HUES6 (cell line): ENCODE data around the gene TBATA.

Experiments
- H3K27ac ChIP-seq: 2 replicates; pipeline ENCODE4 v1.7.0; 2013; ENCODE audit warnings: low read depth, mild to moderate bottlenecking, low read length, inconsistent platforms
- H3K27me3 ChIP-seq: 2 replicates; pipeline ENCODE4 v1.6.1; 2013; ENCODE audit warnings: low read length; ENCODE audit not compliant: control insufficient read depth, insufficient read depth
- H3K36me3 ChIP-seq: 2 replicates; pipeline ENCODE4 v1.6.1; 2013; ENCODE audit warnings: low read length; ENCODE audit not compliant: control insufficient read depth, insufficient read depth
- H3K4me1 ChIP-seq: 2 replicates; pipeline ENCODE4 v1.6.1; 2013; ENCODE audit warnings: low read length; ENCODE audit not compliant: control insufficient read depth, insufficient read depth
- H3K4me3 ChIP-seq: 2 replicates; pipeline ENCODE4 v1.5.1; 2013; ENCODE audit warnings: low read depth, low read length
- H3K9ac ChIP-seq: one replicate; pipeline ENCODE4 v1.6.1; 2013; ENCODE audit warnings: mild to moderate bottlenecking, low read length
- H3K9me3 ChIP-seq: 2 replicates; pipeline ENCODE4 v1.6.1; 2013; ENCODE audit warnings: low read depth, low read length; ENCODE audit not compliant: control insufficient read depth, insufficient read depth

Gene TBATA

GRCh38 chr10:70784471-70784870 lies 706 bp downstream of the TBATA start:
- Histone ChIP-seq H3K9me3 (no peaks in the 10 kb centered on the region), H3K4me3 (no peak overlapping the region), H3K9ac (no peak overlapping the region), H3K27me3 (0 out of 2 replicates have a peak, but pooled peaks cover 2% of the 10 kb centered on the region), H3K27ac (no peak overlapping the region), H3K36me3 (no peaks in the 10 kb centered on the region), H3K4me1 (no peaks in the 10 kb centered on the region)

DNA sequence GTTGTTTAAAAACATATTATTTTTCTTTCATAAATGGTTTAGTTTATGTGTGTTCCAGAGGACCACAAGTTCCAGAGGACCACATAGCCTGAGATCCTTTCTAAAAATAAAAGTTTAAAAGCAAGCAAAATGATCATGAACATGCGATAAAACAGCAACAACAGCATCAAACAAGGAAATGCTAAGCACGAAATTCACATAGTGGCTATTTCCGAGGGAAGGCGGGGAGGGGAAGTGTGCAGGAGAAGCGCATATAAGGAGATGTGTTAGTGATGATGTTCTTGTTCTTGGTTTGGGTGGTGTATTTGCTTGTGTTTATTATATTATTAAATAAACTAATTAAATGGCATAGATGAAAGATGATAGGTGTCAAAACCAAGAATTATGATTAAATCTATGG lies 1.2 kb downstream of the TBATA start:
- Histone ChIP-seq H3K36me3 (no peaks in the 10 kb centered on the region), H3K4me1 (no peaks in the 10 kb centered on the region), H3K27me3 (0 out of 2 replicates have a peak, but pooled peaks cover 2% of the 10 kb centered on the region), H3K9ac (no peak overlapping the region), H3K4me3 (no peak overlapping the region), H3K27ac (no peak overlapping the region), H3K9me3 (no peaks in the 10 kb centered on the region)

DNA sequence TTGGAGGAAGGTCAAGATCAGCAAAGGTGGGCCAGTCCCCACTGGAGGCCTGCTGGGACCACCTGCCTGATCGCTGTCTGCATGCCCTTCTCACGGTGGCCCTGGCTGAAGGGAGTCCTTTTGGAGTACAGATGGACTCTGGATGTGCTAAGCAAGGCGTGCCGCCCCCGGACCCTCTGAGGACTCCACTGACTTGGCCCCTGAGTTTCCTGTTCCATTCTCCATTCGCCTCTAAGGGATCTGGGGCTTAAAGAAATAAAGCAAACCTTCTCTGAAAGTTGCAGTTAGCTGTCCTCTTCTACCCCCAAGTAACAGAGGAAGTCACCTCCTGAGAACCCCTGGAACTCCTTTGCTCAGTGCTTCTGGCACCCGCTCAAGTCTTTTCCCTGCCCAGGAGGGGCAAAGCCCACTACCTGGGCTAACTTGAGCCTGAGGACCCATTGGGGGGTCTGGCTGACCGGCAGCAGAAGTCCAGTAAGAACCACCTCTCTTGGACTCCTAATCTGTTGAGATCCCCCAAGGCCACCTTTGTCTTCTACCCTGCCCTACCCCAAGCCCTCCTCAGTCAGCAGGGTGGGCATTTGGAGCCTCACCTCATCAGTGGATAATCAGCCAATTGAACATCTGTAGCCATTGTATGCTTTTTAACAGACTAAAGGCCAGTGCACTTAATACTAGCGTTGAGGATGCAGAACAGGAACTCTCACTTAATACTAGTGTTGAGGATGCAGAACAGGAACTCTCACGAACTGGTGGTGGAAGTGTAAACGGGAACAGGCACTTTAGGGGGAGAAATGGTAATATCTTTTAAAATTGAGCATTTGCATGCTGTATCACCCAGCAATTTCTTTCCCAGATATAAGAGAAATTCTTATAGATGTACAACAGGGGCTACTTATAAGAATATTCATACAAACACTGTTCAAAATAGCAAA lies 2.2 kb downstream of the TBATA start:
- Histone ChIP-seq H3K36me3 (no peaks in the 10 kb centered on the region), H3K4me3 (no peak overlapping the region), H3K27ac (no peak overlapping the region), H3K9ac (no peak overlapping the region), H3K4me1 (peaks cover 4% of the 10 kb centered on the region; the same call in 1 of the 2 replicates), H3K9me3 (no peaks in the 10 kb centered on the region), H3K27me3 (0 out of 2 replicates have a peak, but pooled peaks cover 2% of the 10 kb centered on the region)

DNA sequence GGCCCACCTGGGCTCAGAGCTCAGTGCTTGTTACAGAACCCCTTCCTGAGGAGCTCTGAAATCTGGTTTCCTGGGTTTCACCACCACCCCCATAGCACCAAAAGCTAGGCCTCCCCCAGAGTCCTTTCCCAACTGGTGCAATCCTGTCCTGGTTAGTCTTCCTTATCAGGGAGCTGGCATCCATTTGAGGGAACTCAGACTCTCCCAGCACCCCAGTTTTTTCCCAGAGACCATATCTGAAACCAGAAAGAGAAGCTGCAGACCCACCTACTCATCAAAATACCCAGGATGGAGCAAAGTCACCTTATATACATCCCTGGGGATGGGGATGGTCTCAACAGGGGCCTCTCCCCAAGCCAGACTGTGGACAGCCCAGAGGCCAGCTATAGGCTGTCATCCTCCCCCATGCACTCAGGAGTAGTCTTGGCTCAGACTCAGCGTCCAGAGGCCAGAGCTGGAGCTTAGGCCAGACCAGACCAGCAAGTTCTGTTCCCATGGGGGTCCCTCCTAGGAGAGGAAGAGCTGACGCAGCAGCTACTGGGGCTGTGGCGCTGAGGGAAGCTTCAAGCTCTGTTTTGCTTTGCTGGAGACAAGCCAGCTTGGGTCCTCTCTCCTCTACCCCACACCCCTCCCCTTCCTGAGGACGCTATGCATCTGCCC lies 3.0 kb downstream of the TBATA start:
- Histone ChIP-seq H3K36me3 (no peaks in the 10 kb centered on the region), H3K27me3 (0 out of 2 replicates have a peak, but pooled peaks cover 2% of the 10 kb centered on the region), H3K27ac (no peak overlapping the region), H3K4me1 (peaks cover 4% of the 10 kb centered on the region; the same call in 1 of the 2 replicates), H3K9ac (no peak overlapping the region), H3K9me3 (no peaks in the 10 kb centered on the region), H3K4me3 (no peak overlapping the region)

- peaks cover 4% of the 10 kb centered on the region; the same call in 1 of the 2 replicates for H3K4me1 ChIP-seq
- no peaks in the 10 kb centered on the region for H3K9me3 ChIP-seq
- no peak overlapping the region for H3K4me3 ChIP-seq
- no peak overlapping the region for H3K9ac ChIP-seq
- H3K27me3 ChIP-seq: 0 out of 2 replicates have a peak, but pooled peaks cover 2% of the 10 kb centered on the region
- H3K36me3 ChIP-seq: no peaks in the 10 kb centered on the region
- no peak overlapping the region for H3K27ac ChIP-seq
These were observed 3.6 kb downstream of the TBATA start for GRCh38 chr10:70781461-70782051.

DNA sequence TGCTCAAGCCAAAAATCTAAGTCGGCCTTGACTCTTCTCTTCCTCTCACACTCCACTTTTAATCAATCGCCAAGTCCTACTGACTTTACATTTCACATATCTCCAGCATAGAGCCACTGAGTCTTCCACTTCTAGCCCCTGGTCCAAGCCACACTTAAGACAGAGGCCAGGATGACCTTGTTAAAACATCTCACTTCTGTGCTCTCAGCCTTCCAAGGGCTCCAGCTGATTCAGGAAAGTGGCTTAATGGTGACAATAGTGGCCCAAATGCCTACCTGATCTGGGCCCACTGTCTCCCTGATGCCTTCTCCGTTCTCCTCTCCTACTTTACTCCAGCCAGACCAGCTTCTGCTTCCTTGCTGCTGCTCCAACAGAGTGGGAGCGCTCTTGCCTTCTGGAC lies 4.4 kb downstream of the TBATA start:
- H3K27ac ChIP-seq: no peak overlapping the region
- no peaks in the 10 kb centered on the region for H3K9me3 ChIP-seq
- no peak overlapping the region for H3K9ac ChIP-seq
- H3K36me3 ChIP-seq: no peaks in the 10 kb centered on the region
- 0 out of 2 replicates have a peak, but pooled peaks cover 2% of the 10 kb centered on the region for H3K27me3 ChIP-seq
- H3K4me3 ChIP-seq: no peak overlapping the region
- H3K4me1 ChIP-seq: peaks cover 4% of the 10 kb centered on the region; the same call in 1 of the 2 replicates

DNA sequence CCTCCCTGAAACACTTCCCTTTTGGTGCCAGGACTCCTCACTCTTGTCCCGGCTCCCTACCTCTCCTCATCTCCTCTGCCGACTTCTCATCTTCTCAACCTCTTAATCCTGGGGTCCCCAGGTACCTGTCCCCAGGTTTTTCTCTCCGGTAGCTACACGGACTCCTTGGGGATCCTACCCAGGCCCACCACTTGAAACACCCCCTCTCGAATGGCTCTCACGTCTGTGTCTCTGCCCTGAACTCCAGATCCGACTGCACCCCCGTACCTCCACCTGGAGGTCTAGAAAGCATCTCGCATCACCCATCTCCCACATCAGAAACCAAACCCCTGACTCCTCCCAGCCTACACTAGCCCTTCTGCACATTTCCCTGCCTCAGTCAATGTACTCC lies 4.8 kb downstream of the TBATA start:
- Histone ChIP-seq H3K4me3 (no peak overlapping the region), H3K4me1 (peaks cover 4% of the 10 kb centered on the region; the same call in 1 of the 2 replicates), H3K27me3 (0 out of 2 replicates have a peak, but pooled peaks cover 2% of the 10 kb centered on the region), H3K9me3 (no peaks in the 10 kb centered on the region), H3K36me3 (no peaks in the 10 kb centered on the region), H3K9ac (no peak overlapping the region), H3K27ac (no peak overlapping the region)

GRCh38 chr10:70779511-70780369 lies 5.4 kb downstream of the TBATA start:
- peaks cover 4% of the 10 kb centered on the region; the same call in 1 of the 2 replicates for H3K4me1 ChIP-seq
- H3K27me3 ChIP-seq: 0 out of 2 replicates have a peak, but pooled peaks cover 2% of the 10 kb centered on the region
- H3K36me3 ChIP-seq: no peaks in the 10 kb centered on the region
- H3K27ac ChIP-seq: no peak overlapping the region
- no peaks in the 10 kb centered on the region for H3K9me3 ChIP-seq
- no peak overlapping the region for H3K4me3 ChIP-seq
- H3K9ac ChIP-seq: no peak overlapping the region

DNA sequence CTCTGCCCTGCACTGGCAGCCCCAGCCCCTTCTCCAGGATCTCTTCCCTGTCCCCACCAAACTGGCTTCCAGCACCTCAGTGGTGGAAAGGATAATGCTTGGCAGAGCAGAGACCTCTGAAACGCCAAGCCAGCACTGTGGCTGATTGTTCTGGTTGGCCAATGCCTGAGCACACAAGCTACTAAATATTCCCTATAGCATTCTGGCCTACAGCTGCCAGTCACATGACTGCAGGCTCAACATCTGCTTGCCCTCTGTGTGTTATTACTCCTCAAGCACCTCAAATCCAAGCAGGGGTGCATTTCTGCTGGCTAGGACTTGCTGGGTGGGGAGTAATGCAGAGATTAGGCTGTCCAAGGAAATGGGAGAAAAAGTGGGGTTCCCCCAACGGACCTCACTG lies 6.1 kb downstream of the TBATA start:
- Histone ChIP-seq H3K4me3 (no peak overlapping the region), H3K4me1 (peaks cover 4% of the 10 kb centered on the region; the same call in 1 of the 2 replicates), H3K27me3 (0 out of 2 replicates have a peak, but pooled peaks cover 2% of the 10 kb centered on the region), H3K9me3 (no peaks in the 10 kb centered on the region), H3K9ac (no peak overlapping the region), H3K36me3 (no peaks in the 10 kb centered on the region), H3K27ac (no peak overlapping the region)

GRCh38 chr10:70778267-70778924 lies 6.8 kb downstream of the TBATA start:
- H3K4me3 ChIP-seq: no peak overlapping the region
- H3K9ac ChIP-seq: no peak overlapping the region
- H3K36me3 ChIP-seq: no peaks in the 10 kb centered on the region
- no peak overlapping the region for H3K27ac ChIP-seq
- peaks cover 4% of the 10 kb centered on the region; the same call in 1 of the 2 replicates for H3K4me1 ChIP-seq
- H3K27me3 ChIP-seq: 0 out of 2 replicates have a peak, but pooled peaks cover 2% of the 10 kb centered on the region
- H3K9me3 ChIP-seq: no peaks in the 10 kb centered on the region
